H9 (cell line): ENCODE results near the gene UBE2Z. TPM values are rescaled to one million over a fixed set of nuclear protein-coding genes. Genes with fewer than 3 reads are reported as not detected.

Source experiments
- DNase-seq: peaks from one replicate; pipeline ENCODE4 v3.0.0-alpha.2; 2017
- H2AFZ ChIP-seq: one replicate; pipeline ENCODE4 v1.6.1; 2013; ENCODE audit warnings: mild to moderate bottlenecking, low read length, control low read depth, moderate library complexity
- H2AK5ac ChIP-seq: 2 replicates; pipeline ENCODE4 v1.6.1; 2013; ENCODE audit warnings: low read length, control low read depth, mixed read lengths; ENCODE audit not compliant: insufficient read length
- H2BK120ac ChIP-seq: one replicate; pipeline ENCODE4 v1.6.1; 2013; ENCODE audit warnings: low read depth, mild to moderate bottlenecking, low read length, control low read depth, inconsistent platforms; ENCODE audit not compliant: poor library complexity, severe bottlenecking
- H2BK12ac ChIP-seq: 2 replicates; pipeline ENCODE4 v1.6.1; 2013; ENCODE audit warnings: low read length, control low read depth, mixed read lengths, low read depth; ENCODE audit not compliant: insufficient read length
- H2BK15ac ChIP-seq: 2 replicates; pipeline ENCODE4 v1.6.1; 2013; ENCODE audit warnings: low read depth, low read length, control low read depth
- H2BK20ac ChIP-seq: one replicate; pipeline ENCODE4 v1.6.1; 2013; ENCODE audit warnings: low read depth, mild to moderate bottlenecking, low read length, control low read depth, inconsistent platforms; ENCODE audit not compliant: poor library complexity, severe bottlenecking
- H2BK5ac ChIP-seq: 2 replicates; pipeline ENCODE4 v1.6.1; 2013; ENCODE audit warnings: low read length, control low read depth, mixed read lengths; ENCODE audit not compliant: insufficient read length
- H3K14ac ChIP-seq: 2 replicates; pipeline ENCODE4 v1.6.1; 2013; ENCODE audit warnings: low read length, control low read depth; ENCODE audit not compliant: insufficient read depth
- H3K18ac ChIP-seq: 2 replicates; pipeline ENCODE4 v1.6.1; 2013; ENCODE audit warnings: low read depth, mild to moderate bottlenecking, mixed read lengths, low read length, control low read depth; ENCODE audit not compliant: insufficient read length
- H3K23ac ChIP-seq: 2 replicates; pipeline ENCODE4 v1.6.1; 2013; ENCODE audit warnings: low read length, control low read depth, mixed read lengths, low read depth; ENCODE audit not compliant: insufficient read length
- H3K23me2 ChIP-seq: 2 replicates; pipeline ENCODE4 v1.6.1; 2013; ENCODE audit warnings: low read depth, mild to moderate bottlenecking, mixed read lengths, low read length, control low read depth; ENCODE audit not compliant: insufficient read length, poor library complexity, severe bottlenecking
- H3K27ac ChIP-seq: 2 replicates; pipeline ENCODE4 v1.5.1; 2013; ENCODE audit warnings: low read length, control low read depth, mixed read lengths, low read depth; ENCODE audit not compliant: insufficient read length
- H3K27me3 ChIP-seq: 2 replicates; pipeline ENCODE4 v1.6.1; 2013; ENCODE audit warnings: low read length, control low read depth, inconsistent platforms; ENCODE audit not compliant: insufficient read depth
- H3K4ac ChIP-seq: 2 replicates; pipeline ENCODE4 v1.6.1; 2013; ENCODE audit warnings: low read depth, mild to moderate bottlenecking, control low read depth, inconsistent platforms, low read length, moderate library complexity
- H3K4me1 ChIP-seq: 2 replicates; pipeline ENCODE4 v1.6.1; 2013; ENCODE audit warnings: low read length, control low read depth, inconsistent platforms; ENCODE audit not compliant: insufficient read depth
- H3K4me2 ChIP-seq: 2 replicates; pipeline ENCODE4 v1.6.1; 2013; ENCODE audit warnings: low read length, control low read depth, mixed read lengths; ENCODE audit not compliant: insufficient read length, insufficient read depth
- H3K56ac ChIP-seq: 2 replicates; pipeline ENCODE4 v1.6.1; 2013; ENCODE audit warnings: low read depth, mild to moderate bottlenecking, mixed read lengths, low read length, control low read depth; ENCODE audit not compliant: insufficient read length
- H3K79me1 ChIP-seq: 2 replicates; pipeline ENCODE4 v1.6.1; 2013; ENCODE audit warnings: low read depth, mild to moderate bottlenecking, moderate library complexity, low read length, control low read depth, inconsistent platforms; ENCODE audit not compliant: insufficient read depth, poor library complexity, severe bottlenecking
- H3K79me2 ChIP-seq: 2 replicates; pipeline ENCODE4 v1.6.1; 2013; ENCODE audit warnings: low read length, control low read depth, inconsistent platforms; ENCODE audit not compliant: insufficient read depth
- H3K9ac ChIP-seq: 2 replicates; pipeline ENCODE4 v1.6.1; 2013; ENCODE audit warnings: low read length, control low read depth, mixed read lengths; ENCODE audit not compliant: insufficient read length; ENCODE audit errors: extremely low read depth
- H3K9me3 ChIP-seq: one replicate; pipeline ENCODE4 v1.6.1; 2013; ENCODE audit warnings: low read depth, low read length, inconsistent platforms; ENCODE audit not compliant: control insufficient read depth
- H3T11ph ChIP-seq: one replicate; pipeline ENCODE4 v1.6.1; 2013; ENCODE audit warnings: mild to moderate bottlenecking, low read length, control low read depth, inconsistent platforms
- H4K20me1 ChIP-seq: one replicate; pipeline ENCODE4 v1.6.1; 2013; ENCODE audit not compliant: control insufficient read depth, insufficient read length, insufficient read depth
- H4K5ac ChIP-seq: 2 replicates; pipeline ENCODE4 v1.6.1; 2013; ENCODE audit warnings: low read depth, mild to moderate bottlenecking, mixed read lengths, low read length, control low read depth; ENCODE audit not compliant: insufficient read length
- H4K8ac ChIP-seq: replicated peaks from 2 replicates; pipeline ENCODE4 v1.6.1; 2013; ENCODE audit warnings: low read length, control low read depth, mixed read lengths, low read depth; ENCODE audit not compliant: insufficient read length
- H4K91ac ChIP-seq: 2 replicates; pipeline ENCODE4 v1.6.1; 2013; ENCODE audit warnings: low read depth, mild to moderate bottlenecking, moderate library complexity, mixed read lengths, low read length, control low read depth; ENCODE audit not compliant: insufficient read length
- H3K27ac Mint-ChIP-seq, 3 experiments: 2 replicates in 2 of 3; 3 replicates in 1 of 3; pipeline ENCODE4 v1.8.0; 2020 to 2021; ENCODE audit warnings: mixed read lengths in 3 of 3, mild to moderate bottlenecking in 1 of 3, moderate library complexity in 1 of 3
- H3K27me3 Mint-ChIP-seq: 2 replicates; pipeline ENCODE4 v1.8.0; 2021; ENCODE audit warnings: low read depth, mild to moderate bottlenecking, moderate library complexity, mixed read lengths
- H3K36me3 Mint-ChIP-seq, 3 experiments: 2 replicates in 2 of 3; 3 replicates in 1 of 3; pipeline ENCODE4 v1.8.0; 2020 to 2021; ENCODE audit warnings: low read depth in 3 of 3, mixed read lengths in 3 of 3; ENCODE audit not compliant: insufficient read depth in 1 of 3
- H3K4me1 Mint-ChIP-seq, 2 experiments: 2 replicates each; pipeline ENCODE4 v1.8.0; 2020; ENCODE audit warnings: mixed read lengths in 2 of 2
- H3K4me3 Mint-ChIP-seq, 2 experiments: 2 replicates in 1 of 2; 3 replicates in 1 of 2; pipeline ENCODE4 v1.8.0; 2020 to 2021; ENCODE audit warnings: mild to moderate bottlenecking in 2 of 2, mixed read lengths in 2 of 2, moderate library complexity in 1 of 2
- H3K9me3 Mint-ChIP-seq, 2 experiments: 2 replicates in 1 of 2; 3 replicates in 1 of 2; pipeline ENCODE4 v1.8.0; 2020; ENCODE audit warnings: mild to moderate bottlenecking in 2 of 2, mixed read lengths in 2 of 2, moderate library complexity in 1 of 2
- WGBS: extraction: QIAGEN DNeasy Blood & Tissue Kit; methylation state at CpG from one replicate; pipeline ENCODE4 v1.1.7; 2013; ENCODE audit warnings: missing lambda C conversion rate, low lambda C conversion rate, mixed read lengths; ENCODE audit not compliant: insufficient read length; ENCODE audit errors: extremely low coverage; 5-methylcytosine and 5-hydroxymethylcytosine counted together
- total RNA-seq: library from RNA; stranded (reverse); gene quantifications from 2 replicates; pipeline ENCODE4 v1.2.1, GENCODE V29; 2021
- TF ChIP-seq, protein P1 (sequence below): fragments of 200-600 bp; sonication (generic); conservative IDR thresholded peaks from 3 replicates; pipeline ENCODE4 v1.8.0; 2021; ENCODE audit warnings: antibody characterized with exemption, mild to moderate bottlenecking

UBE2Z gene
- total RNA-seq, 1 experiment from 2014 or later = 80.0 TPM

DNA sequence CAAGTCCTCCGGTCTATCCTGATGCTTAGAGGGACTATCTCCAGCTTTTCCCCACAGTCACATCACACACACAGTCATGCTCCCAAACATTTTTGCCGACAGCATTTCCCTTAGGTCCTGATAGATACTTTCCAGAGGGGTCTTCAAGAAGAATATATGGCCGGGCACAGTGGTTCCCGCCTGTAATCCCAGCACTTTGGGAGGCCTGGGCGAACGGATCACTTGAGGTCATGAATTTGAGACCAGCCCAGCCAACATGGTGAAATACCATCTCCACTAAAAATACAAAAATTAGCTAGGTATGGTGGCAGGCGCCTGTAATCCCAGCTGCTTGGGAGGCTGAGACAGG lies 64.5 kb downstream of the UBE2Z start:
- no peak overlapping the region for H2BK12ac ChIP-seq
- no peak overlapping the region for H2BK15ac ChIP-seq
- no peak for DNase-seq
- H3K27me3 Mint-ChIP-seq = peaks cover 16% of the 10 kb centered on the region
- H3K27ac ChIP-seq = no peak overlapping the region
- H3K4ac ChIP-seq = no peak overlapping the region
- H3K4me3 Mint-ChIP-seq = peak overlapping the region in 1 of 2 experiments; percentile 24; a peak in 1 of 5 replicates
- no peak overlapping the region for H3T11ph ChIP-seq
- H3K27me3 ChIP-seq = no peaks in the 10 kb centered on the region
- H3K14ac ChIP-seq = no peak overlapping the region
- H2BK120ac ChIP-seq = no peak overlapping the region
- no peaks in the 10 kb centered on the region for H3K9me3 Mint-ChIP-seq
- no CpG with 5 or more reads among the region's 7 CpGs for WGBS
- H3K9me3 ChIP-seq = no peaks in the 10 kb centered on the region
- no peaks in the 10 kb centered on the region for H3K79me1 ChIP-seq
- H3K4me1 ChIP-seq = no peaks in the 10 kb centered on the region; the same call in 1 of the 2 replicates
- peaks cover 34% of the 10 kb centered on the region in 2 experiments for H3K4me1 Mint-ChIP-seq
- H3K56ac ChIP-seq = no peak overlapping the region
- H3K9ac ChIP-seq = no peak overlapping the region
- H4K8ac ChIP-seq = no peak overlapping the region
- H3K27ac Mint-ChIP-seq = 0 out of 7 replicates have a peak overlapping the region, but pooled peaks have one; percentile 7 to 64 (median 19)
- H3K4me2 ChIP-seq = no peak overlapping the region
- no peaks in the 10 kb centered on the region for H3K79me2 ChIP-seq
- H2AK5ac ChIP-seq = no peak overlapping the region
- H2BK5ac ChIP-seq = no peak overlapping the region
- H2BK20ac ChIP-seq = no peak overlapping the region
- TF ChIP-seq, protein P1, sequence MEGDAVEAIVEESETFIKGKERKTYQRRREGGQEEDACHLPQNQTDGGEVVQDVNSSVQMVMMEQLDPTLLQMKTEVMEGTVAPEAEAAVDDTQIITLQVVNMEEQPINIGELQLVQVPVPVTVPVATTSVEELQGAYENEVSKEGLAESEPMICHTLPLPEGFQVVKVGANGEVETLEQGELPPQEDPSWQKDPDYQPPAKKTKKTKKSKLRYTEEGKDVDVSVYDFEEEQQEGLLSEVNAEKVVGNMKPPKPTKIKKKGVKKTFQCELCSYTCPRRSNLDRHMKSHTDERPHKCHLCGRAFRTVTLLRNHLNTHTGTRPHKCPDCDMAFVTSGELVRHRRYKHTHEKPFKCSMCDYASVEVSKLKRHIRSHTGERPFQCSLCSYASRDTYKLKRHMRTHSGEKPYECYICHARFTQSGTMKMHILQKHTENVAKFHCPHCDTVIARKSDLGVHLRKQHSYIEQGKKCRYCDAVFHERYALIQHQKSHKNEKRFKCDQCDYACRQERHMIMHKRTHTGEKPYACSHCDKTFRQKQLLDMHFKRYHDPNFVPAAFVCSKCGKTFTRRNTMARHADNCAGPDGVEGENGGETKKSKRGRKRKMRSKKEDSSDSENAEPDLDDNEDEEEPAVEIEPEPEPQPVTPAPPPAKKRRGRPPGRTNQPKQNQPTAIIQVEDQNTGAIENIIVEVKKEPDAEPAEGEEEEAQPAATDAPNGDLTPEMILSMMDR = no peak
- no peaks in the 10 kb centered on the region for H3K36me3 Mint-ChIP-seq
- H2AFZ ChIP-seq = no peak overlapping the region
- no peak overlapping the region for H3K18ac ChIP-seq
- no peaks in the 10 kb centered on the region for H3K23me2 ChIP-seq
- no peak overlapping the region for H4K91ac ChIP-seq
- H3K23ac ChIP-seq = no peak overlapping the region
- H4K20me1 ChIP-seq = no peaks in the 10 kb centered on the region
- no peak overlapping the region for H4K5ac ChIP-seq
